GM12878 (cell line): Measurements from ENCODE around the gene SFXN1. TPM values are rescaled to one million over a fixed set of nuclear protein-coding genes. Genes with fewer than 3 reads are reported as not detected.

ENCODE experiments used
- ATAC-seq: fragments of 200-7000 bp; cut with Tn5 transposase; 3 replicates; pipeline ENCODE4 v1.9.1; 2020; ENCODE audit warnings: mild to moderate bottlenecking, moderate library complexity
- BruUV-seq: library from RNA; stranded (reverse); fragments of 400-500 nt; replicated peaks from 2 replicates; lab custom pipeline; 2021; lab: Mats Ljungman, UMichigan
- CTCF ChIA-PET: fragments of 300-600 bp; sonication (Branson Sonifier 250); formaldehyde crosslinking; extraction: SDS; loops from one replicate; lab custom pipeline; 2021; ENCODE audit warnings: inconsistent platforms; lab: Yijun Ruan, JAX
- POLR2A ChIA-PET: fragments of 350-600 bp; formaldehyde crosslinking; extraction: SDS; loops from one replicate; lab custom pipeline; 2021; ENCODE audit warnings: inconsistent platforms; lab: Charles Lee
- RAD21 ChIA-PET: fragments of 300-600 bp; sonication (Branson Sonifier 250); formaldehyde crosslinking; loops from one replicate; lab custom pipeline; 2023; ENCODE audit warnings: antibody characterized with exemption; ENCODE audit not compliant: unreplicated experiment; lab: Charles Lee
- SMC1A ChIA-PET: fragments of 300-600 bp; sonication (Branson Sonifier 250); formaldehyde crosslinking; loops from one replicate; lab custom pipeline; 2023; ENCODE audit not compliant: unreplicated experiment, uncharacterized antibody; lab: Charles Lee
- DNase-seq: peaks from one replicate; pipeline ENCODE4 v3.0.0-alpha.2; 2011; ENCODE audit warnings: low read depth, low spot score
- FAIRE-seq: peaks from 3 replicates; lab custom pipeline; 2011; peaks lifted over from hg19 to GRCh38; lab: Jason Lieb, UNC
- H2AFZ ChIP-seq: 2 replicates; pipeline ENCODE4 v1.6.0; 2011; ENCODE audit warnings: low read depth, low read length, control low read depth; ENCODE audit not compliant: control insufficient read depth
- H3K27ac ChIP-seq: 2 replicates; pipeline ENCODE4 v1.5.1; 2011; ENCODE audit warnings: control low read depth; ENCODE audit not compliant: control insufficient read depth, insufficient read depth
- H3K27me3 ChIP-seq, 2 experiments: replicated peaks in 1 of 2; 2 replicates each; pipeline versions ENCODE4 v1.6.0 to v1.6.1; 2011; ENCODE audit warnings: low read length in 1 of 2; ENCODE audit not compliant: control insufficient read depth in 2 of 2, insufficient read depth in 2 of 2
- H3K36me3 ChIP-seq, 2 experiments: 2 replicates each; pipeline ENCODE4 v1.5.1; 2011; ENCODE audit warnings: low read length in 1 of 2; ENCODE audit not compliant: control insufficient read depth in 2 of 2, insufficient read depth in 2 of 2
- H3K4me1 ChIP-seq: 2 replicates; pipeline ENCODE4 v1.6.1; 2011; ENCODE audit warnings: mild to moderate bottlenecking, low read length, moderate library complexity, mixed read lengths; ENCODE audit not compliant: control insufficient read depth, insufficient read depth
- H3K4me2 ChIP-seq: 2 replicates; pipeline ENCODE4 v1.6.0; 2011; ENCODE audit warnings: control low read depth; ENCODE audit not compliant: control insufficient read depth, insufficient read depth
- H3K4me3 ChIP-seq: fragments of 200-600 bp; sonication (generic); 2 replicates; pipeline ENCODE4 v1.5.1; 2016
- H3K79me2 ChIP-seq: 2 replicates; pipeline ENCODE4 v1.6.0; 2011; ENCODE audit warnings: low read length; ENCODE audit not compliant: control insufficient read depth, insufficient read depth
- H3K9ac ChIP-seq: 2 replicates; pipeline ENCODE4 v1.8.0; 2011; ENCODE audit warnings: low read length, control low read depth, mixed read lengths; ENCODE audit not compliant: control insufficient read depth, insufficient read depth
- H3K9me3 ChIP-seq: replicated peaks from 3 replicates; pipeline ENCODE4 v1.5.1; 2011; ENCODE audit warnings: mild to moderate bottlenecking, low read length; ENCODE audit not compliant: control insufficient read depth, insufficient read depth
- H4K20me1 ChIP-seq: 2 replicates; pipeline ENCODE4 v1.6.0; 2011; ENCODE audit not compliant: control insufficient read depth, insufficient read depth
- CBX5 ChIP-seq: sonication (generic); IDR thresholded peaks from 2 replicates; pipeline ENCODE4 v1.6.1; 2016; ENCODE audit warnings: low read depth, moderate library complexity, mild to moderate bottlenecking, inconsistent platforms
- E4F1 ChIP-seq: fragments of 450-650 bp; IDR thresholded peaks from 2 replicates; pipeline ENCODE4 v1.6.1; 2018; ENCODE audit warnings: borderline replicate concordance, mild to moderate bottlenecking; ENCODE audit not compliant: partially characterized antibody
- EP300 ChIP-seq, 2 experiments: fragments of 150-350 bp in 1 of 2; IDR thresholded peaks; 2 replicates each; pipeline ENCODE4 v1.6.1; 2011 to 2012; ENCODE audit warnings: low read depth in 2 of 2, low read length in 2 of 2, borderline replicate concordance in 1 of 2, improper control_type of control experiment in 1 of 2, inconsistent platforms in 1 of 2; ENCODE audit not compliant: control insufficient read depth in 1 of 2
- NBN ChIP-seq: fragments of 450-650 bp; IDR thresholded peaks from 2 replicates; pipeline ENCODE4 v1.6.1; 2016
- RB1 ChIP-seq: fragments of 450-650 bp; formaldehyde crosslinking; IDR thresholded peaks from 2 replicates; pipeline ENCODE4 v1.6.1; 2017; ENCODE audit warnings: mild to moderate bottlenecking, borderline replicate concordance
- SREBF1 ChIP-seq: IDR thresholded peaks from 2 replicates; pipeline ENCODE4 v1.6.1; 2012; ENCODE audit warnings: mild to moderate bottlenecking, low read length
- WGBS: methylation state at CpG from one replicate; pipeline ENCODE4 v1.1.6; 2016; ENCODE audit warnings: low lambda C conversion rate; ENCODE audit not compliant: insufficient replicate concordance, insufficient coverage; ENCODE audit errors: missing lambda C conversion rate; 5-methylcytosine and 5-hydroxymethylcytosine counted together
- in situ Hi-C: fragments of 300-500 bp; cut with MboI; formaldehyde crosslinking; loops from 9 replicates; pipeline ENCODE4 v1.14.3; 2018; ENCODE audit warnings: mixed read lengths
- intact Hi-C: fragments of 100-400 bp; cut with micrococcal nuclease; formaldehyde crosslinking; loops from one replicate; pipeline ENCODE4 v1.14.2; 2022; ENCODE audit not compliant: unreplicated experiment
- polyA plus RNA-seq, 11 experiments: library from polyadenylated mRNA; depleted of rRNA in 4 of 11; unstranded in 6 of 11; stranded (reverse) in 5 of 11; fragments of >200 nt; fragmentation: Nextera tagmentation in 4 of 11; fragmentation: Illumina TruSeq in 1 of 11; extraction: Ambion mirVana in 4 of 11; extraction: Trizol in 1 of 11; gene quantifications; 1 replicate in 1 of 11; 2 replicates in 10 of 11; pipeline versions ENCODE4 v1.2.1 to v1.2.3, GENCODE V29; 2011 to 2016; ENCODE audit warnings: inconsistent platforms in 2 of 11, missing spikeins in 2 of 11, low read depth in 1 of 11
- total RNA-seq, 4 experiments: library from RNA; depleted of rRNA in 3 of 4; stranded (reverse); fragments of >200 nt in 3 of 4; fragmentation: Illumina TruSeq in 1 of 4; extraction: Trizol in 1 of 4; gene quantifications; 2 replicates each; pipeline versions ENCODE4 v1.2.1 to v1.2.3, GENCODE V29; 2013 to 2021
- TF ChIP-seq, protein P1 (sequence below): IDR thresholded peaks from 2 replicates; pipeline ENCODE4 v1.6.1; 2012; ENCODE audit warnings: improper control_type of control experiment, low read depth, low read length; ENCODE audit not compliant: insufficient replicate concordance
- TF ChIP-seq, protein P2 (sequence below): IDR thresholded peaks from 2 replicates; pipeline ENCODE4 v1.6.1; 2012; ENCODE audit warnings: low read length, inconsistent platforms
- TF ChIP-seq, protein P3 (sequence below): fragments of 450-650 bp; formaldehyde crosslinking; IDR thresholded peaks from 2 replicates; pipeline ENCODE4 v1.4.0; 2022; ENCODE audit warnings: mild to moderate bottlenecking, moderate library complexity

Gene SFXN1
- total and polyA plus RNA-seq, 10 of the 15 experiments (the other 5 are each of a cell fraction or from before 2014, with no cell fraction given) = 18.0 to 248 (median 103) TPM

DNA sequence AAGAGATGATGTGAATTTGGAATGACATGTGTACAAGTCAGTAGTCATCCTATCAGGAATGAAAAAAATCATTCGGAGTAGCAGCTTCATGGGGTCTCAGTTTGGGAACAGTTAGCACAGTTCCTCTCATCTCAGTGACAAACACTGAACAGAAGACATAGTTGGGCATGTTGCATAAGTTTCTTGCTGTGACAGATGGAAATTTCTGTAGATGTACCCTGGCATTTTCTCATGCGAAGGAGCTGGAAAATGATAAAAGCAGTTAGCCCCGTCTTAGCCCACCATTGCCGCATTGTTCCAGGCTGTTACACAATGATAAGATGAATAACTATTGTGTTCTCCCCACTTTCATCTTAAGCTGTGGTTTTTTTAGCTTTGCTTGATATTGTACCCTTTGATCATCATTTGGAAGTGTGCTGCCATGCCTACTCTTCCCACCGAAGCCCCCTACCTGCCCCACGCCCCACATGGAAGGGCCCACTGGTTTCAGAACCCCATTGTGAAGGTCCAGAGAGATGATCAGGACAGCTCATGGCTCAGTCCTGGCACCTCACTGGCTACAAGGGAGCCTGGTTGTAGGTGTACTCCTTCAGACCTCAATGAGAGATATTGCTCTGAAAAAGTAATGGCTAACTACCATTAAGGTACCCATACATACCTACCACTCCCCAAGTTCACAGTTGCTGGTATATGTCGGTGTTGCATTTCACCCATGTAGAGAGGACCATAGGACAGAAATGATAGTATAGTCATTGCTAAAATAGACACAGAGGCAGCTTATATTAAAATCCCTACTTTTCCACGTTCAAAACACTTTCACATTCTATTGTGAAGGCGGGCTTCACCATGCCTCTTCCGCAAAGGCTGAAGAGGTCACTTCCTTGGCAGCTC lies 38.8 kb downstream of the SFXN1 start:
- ChIA-PET RAD21 (no interaction called here), SMC1A (interaction anchor here (0.9 kb wide), 1 partner anchor 69 kb away, joined by 3 read pairs; no protein-coding TSS in a partner anchor), CTCF (no interaction called here), POLR2A (interaction anchor here (0.6 kb wide), 1 partner anchor 946 kb away, joined by 4 read pairs; no protein-coding TSS in a partner anchor)
- no peaks in the 10 kb centered on the region for H3K79me2 ChIP-seq
- intact Hi-C loops (no loop called here), in situ Hi-C loops (no loop called here)
- no peak overlapping the region for H3K4me2 ChIP-seq
- BruUV-seq = no TSS peak
- H3K4me1 ChIP-seq = no peaks in the 10 kb centered on the region
- no peak overlapping the region for H3K27ac ChIP-seq
- ATAC-seq (no peak), FAIRE-seq (no peak), DNase-seq (no peak)
- no peaks in the 10 kb centered on the region for H3K27me3 ChIP-seq
- no peaks in the 10 kb centered on the region for H4K20me1 ChIP-seq
- no peak overlapping the region for H2AFZ ChIP-seq
- peaks cover 18 to 56% of the 10 kb centered on the region in 2 experiments for H3K36me3 ChIP-seq
- 93% methylated on average over 10 of the region's 10 CpGs for WGBS
- H3K9me3 ChIP-seq = no peaks in the 10 kb centered on the region; the same call in 2 of the 3 replicates
- H3K9ac ChIP-seq = no peak overlapping the region
- H3K4me3 ChIP-seq = no peak overlapping the region
- TF ChIP-seq, protein P1, sequence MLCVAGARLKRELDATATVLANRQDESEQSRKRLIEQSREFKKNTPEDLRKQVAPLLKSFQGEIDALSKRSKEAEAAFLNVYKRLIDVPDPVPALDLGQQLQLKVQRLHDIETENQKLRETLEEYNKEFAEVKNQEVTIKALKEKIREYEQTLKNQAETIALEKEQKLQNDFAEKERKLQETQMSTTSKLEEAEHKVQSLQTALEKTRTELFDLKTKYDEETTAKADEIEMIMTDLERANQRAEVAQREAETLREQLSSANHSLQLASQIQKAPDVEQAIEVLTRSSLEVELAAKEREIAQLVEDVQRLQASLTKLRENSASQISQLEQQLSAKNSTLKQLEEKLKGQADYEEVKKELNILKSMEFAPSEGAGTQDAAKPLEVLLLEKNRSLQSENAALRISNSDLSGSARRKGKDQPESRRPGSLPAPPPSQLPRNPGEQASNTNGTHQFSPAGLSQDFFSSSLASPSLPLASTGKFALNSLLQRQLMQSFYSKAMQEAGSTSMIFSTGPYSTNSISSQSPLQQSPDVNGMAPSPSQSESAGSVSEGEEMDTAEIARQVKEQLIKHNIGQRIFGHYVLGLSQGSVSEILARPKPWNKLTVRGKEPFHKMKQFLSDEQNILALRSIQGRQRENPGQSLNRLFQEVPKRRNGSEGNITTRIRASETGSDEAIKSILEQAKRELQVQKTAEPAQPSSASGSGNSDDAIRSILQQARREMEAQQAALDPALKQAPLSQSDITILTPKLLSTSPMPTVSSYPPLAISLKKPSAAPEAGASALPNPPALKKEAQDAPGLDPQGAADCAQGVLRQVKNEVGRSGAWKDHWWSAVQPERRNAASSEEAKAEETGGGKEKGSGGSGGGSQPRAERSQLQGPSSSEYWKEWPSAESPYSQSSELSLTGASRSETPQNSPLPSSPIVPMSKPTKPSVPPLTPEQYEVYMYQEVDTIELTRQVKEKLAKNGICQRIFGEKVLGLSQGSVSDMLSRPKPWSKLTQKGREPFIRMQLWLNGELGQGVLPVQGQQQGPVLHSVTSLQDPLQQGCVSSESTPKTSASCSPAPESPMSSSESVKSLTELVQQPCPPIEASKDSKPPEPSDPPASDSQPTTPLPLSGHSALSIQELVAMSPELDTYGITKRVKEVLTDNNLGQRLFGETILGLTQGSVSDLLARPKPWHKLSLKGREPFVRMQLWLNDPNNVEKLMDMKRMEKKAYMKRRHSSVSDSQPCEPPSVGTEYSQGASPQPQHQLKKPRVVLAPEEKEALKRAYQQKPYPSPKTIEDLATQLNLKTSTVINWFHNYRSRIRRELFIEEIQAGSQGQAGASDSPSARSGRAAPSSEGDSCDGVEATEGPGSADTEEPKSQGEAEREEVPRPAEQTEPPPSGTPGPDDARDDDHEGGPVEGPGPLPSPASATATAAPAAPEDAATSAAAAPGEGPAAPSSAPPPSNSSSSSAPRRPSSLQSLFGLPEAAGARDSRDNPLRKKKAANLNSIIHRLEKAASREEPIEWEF = no peak
- TF ChIP-seq, protein P2, sequence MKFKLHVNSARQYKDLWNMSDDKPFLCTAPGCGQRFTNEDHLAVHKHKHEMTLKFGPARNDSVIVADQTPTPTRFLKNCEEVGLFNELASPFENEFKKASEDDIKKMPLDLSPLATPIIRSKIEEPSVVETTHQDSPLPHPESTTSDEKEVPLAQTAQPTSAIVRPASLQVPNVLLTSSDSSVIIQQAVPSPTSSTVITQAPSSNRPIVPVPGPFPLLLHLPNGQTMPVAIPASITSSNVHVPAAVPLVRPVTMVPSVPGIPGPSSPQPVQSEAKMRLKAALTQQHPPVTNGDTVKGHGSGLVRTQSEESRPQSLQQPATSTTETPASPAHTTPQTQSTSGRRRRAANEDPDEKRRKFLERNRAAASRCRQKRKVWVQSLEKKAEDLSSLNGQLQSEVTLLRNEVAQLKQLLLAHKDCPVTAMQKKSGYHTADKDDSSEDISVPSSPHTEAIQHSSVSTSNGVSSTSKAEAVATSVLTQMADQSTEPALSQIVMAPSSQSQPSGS = no peak
- no peak for TF ChIP-seq NBN
- no peak for TF ChIP-seq CBX5
- no peak for TF ChIP-seq EP300 (IDR thresholded peaks at IDR 0.05; ENCODE audit: borderline replicate concordance in 1 of 2, control insufficient read depth in 1 of 2, low read depth in 2 of 2, low read length in 2 of 2)
- TF ChIP-seq, protein P3, sequence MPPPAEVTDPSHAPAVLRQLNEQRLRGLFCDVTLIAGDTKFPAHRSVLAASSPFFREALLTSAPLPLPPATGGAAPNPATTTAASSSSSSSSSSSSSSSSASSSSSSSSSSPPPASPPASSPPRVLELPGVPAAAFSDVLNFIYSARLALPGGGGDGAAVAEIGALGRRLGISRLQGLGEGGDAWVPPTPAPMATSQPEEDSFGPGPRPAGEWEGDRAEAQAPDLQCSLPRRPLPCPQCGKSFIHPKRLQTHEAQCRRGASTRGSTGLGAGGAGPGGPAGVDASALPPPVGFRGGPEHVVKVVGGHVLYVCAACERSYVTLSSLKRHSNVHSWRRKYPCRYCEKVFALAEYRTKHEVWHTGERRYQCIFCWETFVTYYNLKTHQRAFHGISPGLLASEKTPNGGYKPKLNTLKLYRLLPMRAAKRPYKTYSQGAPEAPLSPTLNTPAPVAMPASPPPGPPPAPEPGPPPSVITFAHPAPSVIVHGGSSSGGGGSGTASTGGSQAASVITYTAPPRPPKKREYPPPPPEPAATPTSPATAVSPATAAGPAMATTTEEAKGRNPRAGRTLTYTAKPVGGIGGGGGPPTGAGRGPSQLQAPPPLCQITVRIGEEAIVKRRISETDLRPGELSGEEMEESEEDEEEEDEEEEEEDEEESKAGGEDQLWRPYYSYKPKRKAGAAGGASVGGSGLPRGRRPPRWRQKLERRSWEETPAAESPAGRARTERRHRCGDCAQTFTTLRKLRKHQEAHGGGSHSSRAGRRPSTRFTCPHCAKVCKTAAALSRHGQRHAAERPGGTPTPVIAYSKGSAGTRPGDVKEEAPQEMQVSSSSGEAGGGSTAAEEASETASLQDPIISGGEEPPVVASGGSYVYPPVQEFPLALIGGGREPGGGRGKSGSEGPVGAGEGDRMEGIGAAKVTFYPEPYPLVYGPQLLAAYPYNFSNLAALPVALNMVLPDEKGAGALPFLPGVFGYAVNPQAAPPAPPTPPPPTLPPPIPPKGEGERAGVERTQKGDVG = no peak
- no peak for TF ChIP-seq E4F1
- TF ChIP-seq RB1 = no peak
- no peak for TF ChIP-seq SREBF1
